OCI-LY1 (cell line): ENCODE measurements around the gene SF3B2.

Experiments used
- H2AFZ ChIP-seq: fragments of 200-600 bp; sonication (generic), shearing (Covaris generic); 2 replicates; pipeline ENCODE4 v1.6.0; 2014; ENCODE audit warnings: antibody characterized with exemption, mild to moderate bottlenecking, low read length
- H3F3A ChIP-seq: fragments of 200-600 bp; sonication (generic), shearing (Covaris generic); 2 replicates; pipeline ENCODE4 v1.6.0; 2014; ENCODE audit warnings: mild to moderate bottlenecking, antibody characterized with exemption, low read length, moderate library complexity; ENCODE audit not compliant: insufficient read depth
- H3K27ac ChIP-seq: fragments of 200-600 bp; sonication (generic); 2 replicates; pipeline ENCODE4 v1.5.1; 2014; ENCODE audit warnings: low read length, mixed run types, mild to moderate bottlenecking, low read depth; ENCODE audit not compliant: poor library complexity, severe bottlenecking
- H3K27me3 ChIP-seq: fragments of 200-600 bp; sonication (generic); 2 replicates; pipeline ENCODE4 v1.6.0; 2014; ENCODE audit warnings: antibody characterized with exemption, mild to moderate bottlenecking, low read length, moderate library complexity; ENCODE audit not compliant: insufficient read depth
- H3K36me3 ChIP-seq: fragments of 200-600 bp; sonication (generic); 2 replicates; pipeline ENCODE4 v1.6.1; 2014; ENCODE audit warnings: mild to moderate bottlenecking, antibody characterized with exemption, low read length, moderate library complexity, mixed read lengths; ENCODE audit not compliant: insufficient read depth
- H3K4me1 ChIP-seq: fragments of 200-600 bp; sonication (generic); 2 replicates; pipeline ENCODE4 v1.5.1; 2014; ENCODE audit warnings: mild to moderate bottlenecking, low read length, moderate library complexity; ENCODE audit not compliant: insufficient read depth, severe bottlenecking
- H3K4me2 ChIP-seq: fragments of 200-600 bp; sonication (generic), shearing (Covaris generic); 2 replicates; pipeline ENCODE4 v1.6.1; 2014; ENCODE audit warnings: low read length
- H3K4me3 ChIP-seq: fragments of 200-600 bp; sonication (generic); 2 replicates; pipeline ENCODE4 v1.5.1; 2014; ENCODE audit warnings: low read length, low read depth, mild to moderate bottlenecking, mixed read lengths; ENCODE audit not compliant: poor library complexity, severe bottlenecking
- H3K79me2 ChIP-seq: fragments of 200-600 bp; shearing (Covaris generic); 2 replicates; pipeline ENCODE4 v1.6.1; 2016; ENCODE audit warnings: mixed run types, low read length, mixed read lengths; ENCODE audit not compliant: insufficient read depth
- H3K9ac ChIP-seq: fragments of 200-600 bp; sonication (generic), shearing (Covaris generic); 2 replicates; pipeline ENCODE4 v1.6.1; 2014; ENCODE audit warnings: mild to moderate bottlenecking, low read length, mixed read lengths
- H3K9me2 ChIP-seq: fragments of 200-600 bp; sonication (generic), shearing (Covaris generic); 2 replicates; pipeline ENCODE4 v1.6.1; 2014; ENCODE audit warnings: low read depth, mild to moderate bottlenecking, low read length, mixed read lengths
- H3K9me3 ChIP-seq: fragments of 200-600 bp; shearing (Covaris generic); 2 replicates; pipeline ENCODE4 v1.6.1; 2014; ENCODE audit warnings: low read length, mixed read lengths
- H4K20me1 ChIP-seq: fragments of 200-600 bp; sonication (generic), shearing (Covaris generic); 2 replicates; pipeline ENCODE4 v1.6.0; 2016; ENCODE audit warnings: mild to moderate bottlenecking, low read length; ENCODE audit not compliant: insufficient read depth
- CTCF ChIP-seq: fragments of 200-600 bp; sonication (generic), shearing (Covaris generic); IDR thresholded peaks from 2 replicates; pipeline ENCODE4 v1.5.1; 2017; ENCODE audit warnings: mild to moderate bottlenecking, antibody characterized with exemption, low read length, moderate library complexity, mixed read lengths
- EZH2 ChIP-seq: fragments of 200-600 bp; sonication (generic), shearing (Covaris generic); IDR thresholded peaks from 2 replicates; pipeline ENCODE4 v1.8.0; 2017; ENCODE audit warnings: borderline replicate concordance, mixed run types, mild to moderate bottlenecking, antibody characterized with exemption, low read length, moderate library complexity, mixed read lengths

The SF3B2 gene

DNA sequence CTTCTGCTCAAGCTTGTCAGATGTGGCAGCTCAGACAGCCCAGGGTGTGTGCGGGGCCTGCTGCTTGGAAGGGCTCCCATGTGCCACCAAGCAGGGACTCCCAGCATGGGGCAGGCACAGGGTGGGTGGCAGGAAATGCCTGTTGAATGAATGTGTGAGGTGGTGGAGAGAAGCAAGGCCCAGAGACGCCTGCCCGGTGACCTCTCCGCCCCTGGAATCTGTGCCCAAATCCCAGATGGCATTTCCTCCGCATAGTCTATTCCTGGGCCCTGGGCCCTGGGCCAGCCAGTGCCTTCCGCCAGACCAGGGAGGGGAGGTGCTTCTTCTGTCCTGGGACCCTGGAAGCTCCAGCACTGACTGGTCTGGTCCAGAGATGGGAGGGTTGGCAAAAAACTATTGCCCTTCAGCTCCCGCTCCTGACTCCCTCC, 36.7 kb upstream of the SF3B2 start:
- H3K4me2 ChIP-seq = no peak overlapping the region
- no peaks in the 10 kb centered on the region for H4K20me1 ChIP-seq
- H3F3A ChIP-seq = no peaks in the 10 kb centered on the region
- no peak overlapping the region for H3K9ac ChIP-seq
- no peak overlapping the region for H3K4me3 ChIP-seq
- H3K79me2 ChIP-seq = no peaks in the 10 kb centered on the region
- H3K36me3 ChIP-seq = no peaks in the 10 kb centered on the region
- no peaks in the 10 kb centered on the region for H3K9me2 ChIP-seq
- no peak overlapping the region for H2AFZ ChIP-seq
- H3K9me3 ChIP-seq = no peaks in the 10 kb centered on the region
- H3K27ac ChIP-seq = no peak overlapping the region
- no peaks in the 10 kb centered on the region for H3K27me3 ChIP-seq
- no peaks in the 10 kb centered on the region for H3K4me1 ChIP-seq
- TF ChIP-seq EZH2 (no peak), CTCF (no peak)

- Histone ChIP-seq H3F3A (no peaks in the 10 kb centered on the region), H3K4me2 (no peak overlapping the region), H3K9me3 (no peaks in the 10 kb centered on the region), H3K4me1 (no peaks in the 10 kb centered on the region), H2AFZ (no peak overlapping the region), H4K20me1 (no peaks in the 10 kb centered on the region), H3K4me3 (no peak overlapping the region), H3K27ac (no peak overlapping the region), H3K27me3 (no peaks in the 10 kb centered on the region), H3K79me2 (no peaks in the 10 kb centered on the region), H3K9ac (no peak overlapping the region), H3K9me2 (no peaks in the 10 kb centered on the region), H3K36me3 (no peaks in the 10 kb centered on the region)
- TF ChIP-seq EZH2 (no peak), CTCF (no peak)
Measured at GRCh38 chr11:66015936-66016792, 36.0 kb upstream of the SF3B2 start.

DNA sequence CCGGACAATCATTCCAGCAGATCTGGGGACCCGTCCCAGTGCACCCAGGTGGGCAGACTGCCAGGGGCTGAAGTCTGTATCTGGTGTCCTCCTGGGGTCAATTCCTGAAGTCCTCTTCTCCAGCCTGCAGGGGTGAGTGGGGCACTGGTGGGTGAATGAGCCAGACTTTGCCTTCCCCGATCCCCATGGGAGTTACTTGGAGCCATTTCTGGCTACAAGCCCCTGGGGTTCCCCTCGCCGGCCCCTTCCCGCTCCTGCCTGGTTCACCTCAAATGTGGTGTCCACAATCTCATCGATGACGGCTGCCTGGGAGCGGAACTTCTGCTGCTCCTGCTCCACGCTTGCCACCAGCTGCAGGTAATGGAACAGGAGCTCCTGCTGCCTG, 35.4 kb upstream of the SF3B2 start:
- H3K36me3 ChIP-seq = no peaks in the 10 kb centered on the region
- H3K4me3 ChIP-seq = no peak overlapping the region
- H3K79me2 ChIP-seq = no peaks in the 10 kb centered on the region
- no peak overlapping the region for H3K27ac ChIP-seq
- no peaks in the 10 kb centered on the region for H3K9me2 ChIP-seq
- no peaks in the 10 kb centered on the region for H3F3A ChIP-seq
- 0 out of 2 replicates have a peak, but pooled peaks cover 6% of the 10 kb centered on the region for H3K27me3 ChIP-seq
- no peaks in the 10 kb centered on the region for H4K20me1 ChIP-seq
- no peaks in the 10 kb centered on the region for H3K4me1 ChIP-seq
- no peak overlapping the region for H3K4me2 ChIP-seq
- H3K9ac ChIP-seq = no peak overlapping the region
- no peaks in the 10 kb centered on the region for H3K9me3 ChIP-seq
- TF ChIP-seq CTCF (no peak), EZH2 (no peak)
- H2AFZ ChIP-seq = no peak overlapping the region
